ENCODE measurements around the gene TBXA2R. TPM values are rescaled to one million over a fixed set of nuclear protein-coding genes. Genes with fewer than 3 reads are reported as not detected.

The TBXA2R gene
- total and polyA plus RNA-seq, 2 of the 8 experiments (the other 6 are each of a cell fraction or from before 2014, with no cell fraction given), result 0.39 to 0.50 TPM

DNA sequence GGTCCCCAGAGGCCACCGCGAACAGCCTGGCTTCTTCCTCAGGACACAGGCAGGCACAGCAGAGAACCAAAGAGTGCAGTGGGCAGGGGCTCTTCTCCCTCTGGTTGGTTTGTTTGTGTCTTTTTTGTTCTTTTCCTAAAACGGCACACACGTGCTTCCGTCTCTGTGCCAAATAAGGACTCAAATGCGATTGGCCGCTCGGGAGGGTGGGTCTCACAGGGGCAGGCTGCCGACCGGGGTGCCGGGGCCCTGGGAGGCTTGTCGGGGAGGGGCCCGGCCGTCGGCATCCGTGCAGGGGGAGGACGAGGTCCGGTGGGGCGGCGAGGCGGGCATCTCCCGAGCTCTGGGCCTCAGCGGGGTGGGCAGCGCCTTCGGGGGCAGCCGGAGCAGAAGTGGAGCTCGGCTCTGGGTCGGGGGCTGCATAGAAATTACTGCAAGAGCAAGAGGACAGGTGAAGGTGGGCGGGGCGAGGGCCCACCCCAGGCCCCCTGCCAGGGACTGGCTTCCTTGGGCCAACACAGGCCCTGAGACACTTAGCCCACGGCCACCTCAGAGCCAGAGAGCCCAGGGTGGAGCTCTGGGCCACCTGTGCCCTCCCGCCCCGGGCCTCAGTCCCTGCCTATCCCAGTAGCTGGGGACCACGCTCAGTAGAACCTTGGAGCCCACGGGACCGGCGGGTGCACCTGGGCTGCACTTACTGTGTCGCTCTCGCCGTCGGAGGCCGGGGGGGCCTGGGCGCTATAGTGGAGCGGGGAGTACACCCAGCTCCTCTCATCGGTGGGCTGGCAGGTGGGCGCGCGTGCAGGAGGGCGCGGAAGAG, 26.3 kb upstream of the TBXA2R start:
- CTCF ChIA-PET (ENCODE audit: partially characterized antibody), result interaction anchor here (1.2 to 2.8 kb wide), 4 partner anchors 10 to 84 kb away, joined by 3 to 13 read pairs (median 4); no protein-coding TSS in a partner anchor
- Histone ChIP-seq H3K79me1 (ENCODE audit: low read depth, low read length) (no peaks in the 10 kb centered on the region), H2BK120ac (replicated peaks; ENCODE audit: low read depth, low read length) (no peak overlapping the region), H4K20me1 (replicated peaks in 1 of 2; ENCODE audit: control insufficient read depth in 1 of 2, insufficient read depth in 2 of 2, low read length in 2 of 2) (peaks cover 0 to 1% of the 10 kb centered on the region in 2 experiments), H4K8ac (ENCODE audit: extremely low read depth, insufficient read depth, low read length) (no peak overlapping the region), H2BK15ac (ENCODE audit: low read length) (no peak overlapping the region), H3K18ac (ENCODE audit: extremely low read depth, low read length) (no peak overlapping the region), H3K4me3 (ENCODE audit: extremely low read depth in 1 of 4, insufficient read depth in 2 of 4, low read depth in 3 of 4, low read length in 4 of 4) (no peak overlapping the region), H3K56ac (replicated peaks; ENCODE audit: insufficient read length, low read depth, low read length) (no peak overlapping the region), H2BK12ac (ENCODE audit: low read depth, low read length) (no peak overlapping the region), H3K23ac (ENCODE audit: insufficient read length) (no peak overlapping the region), H2BK5ac (ENCODE audit: low read depth, low read length) (no peak overlapping the region), H2BK20ac (ENCODE audit: low read length) (no peak overlapping the region), H3K23me2 (ENCODE audit: low read depth, low read length) (no peaks in the 10 kb centered on the region), H3K27ac (ENCODE audit: low read depth, low read length) (no peak overlapping the region; the same call in 1 of the 2 replicates), H3K36me3 (ENCODE audit: control insufficient read depth in 2 of 4, insufficient read depth in 4 of 4, low read length in 3 of 4) (peaks cover 0 to 20% (median 0%) of the 10 kb centered on the region in 4 experiments; a peak in 1 of 8 replicates), H4K91ac (replicated peaks; ENCODE audit: insufficient read length, low read length) (no peak overlapping the region), H4K5ac (ENCODE audit: insufficient read length, low read depth, low read length) (no peak overlapping the region), H3K4ac (replicated peaks; ENCODE audit: insufficient read length, low read depth, low read length) (no peak overlapping the region), H3K14ac (ENCODE audit: insufficient read length) (no peak overlapping the region), H3K27me3 (replicated peaks in 1 of 4; ENCODE audit: control insufficient read depth in 3 of 4, extremely low read depth in 1 of 4, insufficient read depth in 3 of 4, low read length in 3 of 4) (no peaks in the 10 kb centered on the region), H3K9ac (replicated peaks in 1 of 4; ENCODE audit: extremely low read depth in 1 of 4, low read depth in 3 of 4, low read length in 3 of 4) (no peak overlapping the region), H2AK5ac (ENCODE audit: low read depth, low read length) (no peak overlapping the region), H3K4me2 (ENCODE audit: insufficient read depth in 1 of 2, low read depth in 2 of 2, low read length in 2 of 2) (no peak overlapping the region), H3K79me2 (ENCODE audit: control insufficient read depth in 1 of 2, insufficient read depth in 2 of 2, low read length in 2 of 2) (no peaks in the 10 kb centered on the region), H3K9me3 (ENCODE audit: insufficient read depth in 2 of 2, low read depth in 1 of 2, low read length in 1 of 2) (no peaks in the 10 kb centered on the region), H2AFZ (ENCODE audit: low read length) (no peak overlapping the region), H3K4me1 (replicated peaks in 1 of 4; ENCODE audit: control insufficient read depth in 3 of 4, insufficient read depth in 4 of 4, low read length in 3 of 4) (no peaks in the 10 kb centered on the region)
- POLR2A ChIA-PET (ENCODE audit: partially characterized antibody), result interaction anchor here (1.0 kb wide), 1 partner anchor 11 kb away, joined by 5 read pairs; no protein-coding TSS in a partner anchor
- DNase-seq (ENCODE audit: low read depth in 1 of 2, low spot score in 2 of 2) (no peak), FAIRE-seq (no peak)
- 90% methylated on average over 30 of the region's 50 CpGs; no CpG with 5 or more reads in 1 of the 2 experiments for WGBS, 2 experiments (ENCODE audit: extremely low coverage in 1 of 2, insufficient coverage in 1 of 2, insufficient read length in 1 of 2, insufficient replicate concordance in 2 of 2, low coverage in 1 of 2, low lambda C conversion rate in 2 of 2, missing lambda C conversion rate in 1 of 2)
- TF ChIP-seq EGR1 (IDR thresholded peaks at IDR 0.05; ENCODE audit: borderline replicate concordance, low read depth, low read length) (no peak), PHF8 (conservative IDR thresholded peaks at IDR 0.05; ENCODE audit: low read depth, low read length) (no peak), CEBPB (IDR thresholded peaks at IDR 0.05; ENCODE audit: low read depth, low read length) (no peak), TEAD4 (IDR thresholded peaks at IDR 0.05; ENCODE audit: low read depth, low read length) (no peak), TAF7 (optimal IDR thresholded peaks at IDR 0.05; ENCODE audit: borderline replicate concordance, low read depth, low read length) (no peak)
- TF ChIP-seq, protein P1, sequence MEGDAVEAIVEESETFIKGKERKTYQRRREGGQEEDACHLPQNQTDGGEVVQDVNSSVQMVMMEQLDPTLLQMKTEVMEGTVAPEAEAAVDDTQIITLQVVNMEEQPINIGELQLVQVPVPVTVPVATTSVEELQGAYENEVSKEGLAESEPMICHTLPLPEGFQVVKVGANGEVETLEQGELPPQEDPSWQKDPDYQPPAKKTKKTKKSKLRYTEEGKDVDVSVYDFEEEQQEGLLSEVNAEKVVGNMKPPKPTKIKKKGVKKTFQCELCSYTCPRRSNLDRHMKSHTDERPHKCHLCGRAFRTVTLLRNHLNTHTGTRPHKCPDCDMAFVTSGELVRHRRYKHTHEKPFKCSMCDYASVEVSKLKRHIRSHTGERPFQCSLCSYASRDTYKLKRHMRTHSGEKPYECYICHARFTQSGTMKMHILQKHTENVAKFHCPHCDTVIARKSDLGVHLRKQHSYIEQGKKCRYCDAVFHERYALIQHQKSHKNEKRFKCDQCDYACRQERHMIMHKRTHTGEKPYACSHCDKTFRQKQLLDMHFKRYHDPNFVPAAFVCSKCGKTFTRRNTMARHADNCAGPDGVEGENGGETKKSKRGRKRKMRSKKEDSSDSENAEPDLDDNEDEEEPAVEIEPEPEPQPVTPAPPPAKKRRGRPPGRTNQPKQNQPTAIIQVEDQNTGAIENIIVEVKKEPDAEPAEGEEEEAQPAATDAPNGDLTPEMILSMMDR (IDR thresholded peaks at IDR 0.05; ENCODE audit: control extremely low read depth in 1 of 3, insufficient read depth in 1 of 3, low read depth in 1 of 3, low read length in 3 of 3), result no peak
- TF ChIP-seq, protein P2, sequence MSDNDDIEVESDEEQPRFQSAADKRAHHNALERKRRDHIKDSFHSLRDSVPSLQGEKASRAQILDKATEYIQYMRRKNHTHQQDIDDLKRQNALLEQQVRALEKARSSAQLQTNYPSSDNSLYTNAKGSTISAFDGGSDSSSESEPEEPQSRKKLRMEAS (IDR thresholded peaks at IDR 0.05), result no peak
- TF ChIP-seq, protein P3, sequence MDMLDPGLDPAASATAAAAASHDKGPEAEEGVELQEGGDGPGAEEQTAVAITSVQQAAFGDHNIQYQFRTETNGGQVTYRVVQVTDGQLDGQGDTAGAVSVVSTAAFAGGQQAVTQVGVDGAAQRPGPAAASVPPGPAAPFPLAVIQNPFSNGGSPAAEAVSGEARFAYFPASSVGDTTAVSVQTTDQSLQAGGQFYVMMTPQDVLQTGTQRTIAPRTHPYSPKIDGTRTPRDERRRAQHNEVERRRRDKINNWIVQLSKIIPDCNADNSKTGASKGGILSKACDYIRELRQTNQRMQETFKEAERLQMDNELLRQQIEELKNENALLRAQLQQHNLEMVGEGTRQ (IDR thresholded peaks at IDR 0.05; ENCODE audit: low read length), result no peak
